K562 (cell line): ENCODE data around the gene CYP2R1. TPM values are rescaled to one million over a fixed set of nuclear protein-coding genes. Genes with fewer than 3 reads are reported as not detected.

Source experiments
- ATAC-seq: fragments of 200-7000 bp; cut with Tn5 transposase; 3 replicates; pipeline ENCODE4 v1.9.1; 2020; ENCODE audit warnings: moderate library complexity
- BruUV-seq: library from RNA; stranded (reverse); fragments of 400-500 nt; replicated peaks from 2 replicates; lab custom pipeline; 2021; lab: Mats Ljungman, UMichigan
- CTCF ChIA-PET: fragments of 300-600 bp; formaldehyde crosslinking; extraction: SDS; loops from one replicate; lab custom pipeline; 2021; ENCODE audit warnings: low intra/inter-chr PET ratio; lab: Yijun Ruan, JAX
- POLR2A ChIA-PET: fragments of 300-600, 350-650 bp; sonication (Branson Sonifier 250); formaldehyde crosslinking; extraction: SDS; loops from one replicate; lab custom pipeline; 2021; ENCODE audit warnings: antibody characterized with exemption, inconsistent platforms; lab: Yijun Ruan, JAX
- DNase-seq, 4 experiments: peaks; one replicate each; pipeline versions ENCODE4 v3.0.0 to v3.0.0-alpha.2; 2011 to 2018; ENCODE audit warnings: low spot score in 3 of 4, mixed read lengths in 3 of 4; ENCODE audit errors: extremely low read depth in 1 of 4
- FAIRE-seq: peaks from 2 replicates; lab custom pipeline; 2011; peaks lifted over from hg19 to GRCh38; lab: Jason Lieb, UNC
- H2AFZ ChIP-seq: 2 replicates; pipeline ENCODE4 v1.6.0; 2011; ENCODE audit warnings: low read depth, low read length, control low read depth, inconsistent platforms
- H3K27ac ChIP-seq: fragments of 200-600 bp; 3 replicates; pipeline ENCODE4 v1.8.0; 2011; ENCODE audit warnings: low read depth, mild to moderate bottlenecking, control low read depth, inconsistent platforms, low read length, moderate library complexity, mixed read lengths; ENCODE audit errors: extremely low read depth
- H3K27me3 ChIP-seq, 2 experiments: fragments of 300-600 bp in 1 of 2; 2 replicates in 1 of 2; 3 replicates in 1 of 2; pipeline versions ENCODE4 v1.6.0 to v1.8.0; 2011; ENCODE audit warnings: inconsistent platforms in 2 of 2, low read length in 2 of 2, mild to moderate bottlenecking in 1 of 2, mixed read lengths in 1 of 2, moderate library complexity in 1 of 2; ENCODE audit not compliant: control insufficient read depth in 2 of 2, insufficient read depth in 2 of 2
- H3K36me3 ChIP-seq: fragments of 300-600 bp; 3 replicates; pipeline ENCODE4 v1.8.0; 2011; ENCODE audit warnings: mild to moderate bottlenecking, low read length, inconsistent platforms; ENCODE audit not compliant: control insufficient read depth, insufficient read depth
- H3K4me1 ChIP-seq, 2 experiments: fragments of 200-600 bp in 1 of 2; replicated peaks in 1 of 2; 2 replicates in 1 of 2; 3 replicates in 1 of 2; pipeline versions ENCODE4 v1.5.1 to v1.8.0; 2011; ENCODE audit warnings: inconsistent platforms in 2 of 2, low read length in 2 of 2, mild to moderate bottlenecking in 1 of 2, mixed read lengths in 1 of 2, moderate library complexity in 1 of 2; ENCODE audit not compliant: control insufficient read depth in 2 of 2, insufficient read depth in 2 of 2
- H3K4me2 ChIP-seq: 2 replicates; pipeline ENCODE4 v1.6.1; 2011; ENCODE audit warnings: low read length, control low read depth, inconsistent platforms, mixed read lengths; ENCODE audit not compliant: insufficient read depth
- H3K4me3 ChIP-seq: fragments of 200-600 bp; sonication (generic), shearing (Covaris generic); 2 replicates; pipeline ENCODE4 v1.5.1; 2016; ENCODE audit warnings: control low read depth, inconsistent platforms
- H3K79me2 ChIP-seq: fragments of 200-600 bp; 3 replicates; pipeline ENCODE4 v1.8.0; 2011; ENCODE audit warnings: low read length, inconsistent platforms; ENCODE audit not compliant: control insufficient read depth, insufficient read depth
- H3K9ac ChIP-seq, 2 experiments: 2 replicates each; pipeline versions ENCODE4 v1.6.0 to v1.6.1; 2011; ENCODE audit warnings: low read depth in 2 of 2, low read length in 2 of 2, control low read depth in 1 of 2, inconsistent platforms in 1 of 2, mild to moderate bottlenecking in 1 of 2, mixed read lengths in 1 of 2; ENCODE audit not compliant: insufficient read depth in 1 of 2
- H3K9me1 ChIP-seq: one replicate; pipeline ENCODE4 v1.6.0; 2011; ENCODE audit warnings: inconsistent platforms, mild to moderate bottlenecking, low read length, moderate library complexity; ENCODE audit not compliant: control insufficient read depth, insufficient read depth
- H3K9me3 ChIP-seq: replicated peaks from 2 replicates; pipeline ENCODE4 v1.5.1; 2011; ENCODE audit warnings: low read depth, low read length, inconsistent platforms; ENCODE audit not compliant: control insufficient read depth, insufficient read depth
- H4K20me1 ChIP-seq: replicated peaks from 2 replicates; pipeline ENCODE4 v1.6.1; 2011; ENCODE audit warnings: low read length, inconsistent platforms, mixed read lengths; ENCODE audit not compliant: control insufficient read depth, insufficient read depth
- KLF16 ChIP-seq: IDR thresholded peaks from 2 replicates; pipeline ENCODE4 v1.6.1; 2016; ENCODE audit warnings: antibody characterized with exemption
- SMAD3 ChIP-seq: fragments of 450-650 bp; formaldehyde crosslinking; conservative IDR thresholded peaks from 2 replicates; pipeline ENCODE4 v1.4.0; 2020; ENCODE audit warnings: mild to moderate bottlenecking
- ZKSCAN1 ChIP-seq: fragments of 150-350 bp; IDR thresholded peaks from 2 replicates; pipeline ENCODE4 v1.6.1; 2016; ENCODE audit warnings: low read depth, low read length
- in situ Hi-C: fragments of 300-500 bp; cut with MboI; formaldehyde crosslinking; loops from 4 replicates; pipeline ENCODE4 v1.15.0; 2018; ENCODE audit warnings: inconsistent platforms, mixed read lengths
- intact Hi-C: fragments of 100-400 bp; cut with micrococcal nuclease; formaldehyde crosslinking; loops from 2 replicates; pipeline ENCODE4 v1.14.2; 2022
- polyA plus RNA-seq, 8 experiments: library from polyadenylated mRNA; depleted of rRNA in 4 of 8; stranded (reverse) in 5 of 8; unstranded in 3 of 8; fragments of >200 nt; fragmentation: Nextera tagmentation in 2 of 8; fragmentation: Illumina TruSeq in 1 of 8; extraction: Ambion mirVana in 2 of 8; extraction: Trizol in 1 of 8; gene quantifications; 2 replicates each; pipeline versions ENCODE4 v1.2.1 to v1.2.3, GENCODE V29; 2011 to 2014; ENCODE audit warnings: inconsistent platforms in 1 of 8, missing spikeins in 1 of 8
- total RNA-seq, 7 experiments: library from RNA; depleted of rRNA in 6 of 7; stranded (reverse); fragments of >200 nt in 6 of 7; fragmentation: Illumina TruSeq in 2 of 7; extraction: Trizol in 2 of 7; gene quantifications; 2 replicates each; pipeline versions ENCODE4 v1.2.1 to v1.2.3, GENCODE V29; 2011 to 2021; ENCODE audit warnings: low replicate concordance in 1 of 7
- TF ChIP-seq, protein P1 (sequence below): sonication (generic); formaldehyde crosslinking; IDR thresholded peaks from 2 replicates; pipeline ENCODE4 v1.8.0; 2022; ENCODE audit warnings: mild to moderate bottlenecking, low read depth, missing genetic modification reagents
- TF ChIP-seq, protein P2 (sequence below): fragments of 450-650 bp; IDR thresholded peaks from 2 replicates; pipeline ENCODE4 v1.6.1; 2016
- TF ChIP-seq, protein P3 (sequence below): fragments of 450-650 bp; IDR thresholded peaks from 2 replicates; pipeline ENCODE4 v1.6.1; 2018; ENCODE audit warnings: mild to moderate bottlenecking, low read depth; ENCODE audit not compliant: partially characterized antibody

Gene CYP2R1
- total and polyA plus RNA-seq, 9 of the 15 experiments (the other 6 are each of a cell fraction or from before 2014, with no cell fraction given) = 19.4 to 40.5 (median 29.4) TPM

DNA sequence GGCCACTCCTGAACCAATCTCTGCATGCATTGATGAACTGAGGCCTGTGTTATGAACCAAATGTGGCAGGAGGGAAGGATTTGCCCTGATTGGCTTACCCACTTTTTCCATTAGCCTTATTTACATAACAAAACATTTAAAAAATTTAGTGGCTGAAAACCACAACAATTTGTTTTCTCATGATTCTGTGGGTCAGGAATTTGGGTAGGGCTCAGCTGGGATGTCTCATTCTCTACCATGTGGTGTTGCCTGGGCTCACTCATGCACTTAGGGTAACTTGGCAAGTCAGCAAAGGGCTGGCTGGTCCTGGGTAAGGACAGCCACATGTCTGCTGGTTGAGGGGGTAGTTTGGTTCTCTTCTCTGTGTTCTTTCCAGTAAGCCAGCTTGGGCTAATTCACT is 35.1 kb upstream of the CYP2R1 start:
- CTCF ChIA-PET = no interaction called here
- H3K27ac ChIP-seq = no peak overlapping the region
- no peak overlapping the region for H3K9ac ChIP-seq
- no peaks in the 10 kb centered on the region for H3K9me3 ChIP-seq
- BruUV-seq = no TSS peak
- no peak overlapping the region for H3K4me2 ChIP-seq
- no peaks in the 10 kb centered on the region for H3K9me1 ChIP-seq
- no peak overlapping the region for H3K4me3 ChIP-seq
- ATAC-seq (no peak), DNase-seq (no peak), FAIRE-seq (no peak)
- intact Hi-C loops = no loop called here
- H3K79me2 ChIP-seq = no peaks in the 10 kb centered on the region
- in situ Hi-C loops = no loop called here
- H3K4me1 ChIP-seq = no peaks in the 10 kb centered on the region
- peaks cover 0 to 2% of the 10 kb centered on the region in 2 experiments; a peak in 1 of 5 replicates for H3K27me3 ChIP-seq
- TF ChIP-seq, protein P1, sequence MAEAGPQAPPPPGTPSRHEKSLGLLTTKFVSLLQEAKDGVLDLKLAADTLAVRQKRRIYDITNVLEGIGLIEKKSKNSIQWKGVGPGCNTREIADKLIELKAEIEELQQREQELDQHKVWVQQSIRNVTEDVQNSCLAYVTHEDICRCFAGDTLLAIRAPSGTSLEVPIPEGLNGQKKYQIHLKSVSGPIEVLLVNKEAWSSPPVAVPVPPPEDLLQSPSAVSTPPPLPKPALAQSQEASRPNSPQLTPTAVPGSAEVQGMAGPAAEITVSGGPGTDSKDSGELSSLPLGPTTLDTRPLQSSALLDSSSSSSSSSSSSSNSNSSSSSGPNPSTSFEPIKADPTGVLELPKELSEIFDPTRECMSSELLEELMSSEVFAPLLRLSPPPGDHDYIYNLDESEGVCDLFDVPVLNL (CRISPR knock-in tag) = no peak
- TF ChIP-seq, protein P2, sequence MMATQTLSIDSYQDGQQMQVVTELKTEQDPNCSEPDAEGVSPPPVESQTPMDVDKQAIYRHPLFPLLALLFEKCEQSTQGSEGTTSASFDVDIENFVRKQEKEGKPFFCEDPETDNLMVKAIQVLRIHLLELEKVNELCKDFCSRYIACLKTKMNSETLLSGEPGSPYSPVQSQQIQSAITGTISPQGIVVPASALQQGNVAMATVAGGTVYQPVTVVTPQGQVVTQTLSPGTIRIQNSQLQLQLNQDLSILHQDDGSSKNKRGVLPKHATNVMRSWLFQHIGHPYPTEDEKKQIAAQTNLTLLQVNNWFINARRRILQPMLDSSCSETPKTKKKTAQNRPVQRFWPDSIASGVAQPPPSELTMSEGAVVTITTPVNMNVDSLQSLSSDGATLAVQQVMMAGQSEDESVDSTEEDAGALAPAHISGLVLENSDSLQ = no peak
- no peak for TF ChIP-seq ZKSCAN1
- no peak for TF ChIP-seq KLF16
- no peak for TF ChIP-seq SMAD3 (CRISPR knock-in tag)
- TF ChIP-seq, protein P3, sequence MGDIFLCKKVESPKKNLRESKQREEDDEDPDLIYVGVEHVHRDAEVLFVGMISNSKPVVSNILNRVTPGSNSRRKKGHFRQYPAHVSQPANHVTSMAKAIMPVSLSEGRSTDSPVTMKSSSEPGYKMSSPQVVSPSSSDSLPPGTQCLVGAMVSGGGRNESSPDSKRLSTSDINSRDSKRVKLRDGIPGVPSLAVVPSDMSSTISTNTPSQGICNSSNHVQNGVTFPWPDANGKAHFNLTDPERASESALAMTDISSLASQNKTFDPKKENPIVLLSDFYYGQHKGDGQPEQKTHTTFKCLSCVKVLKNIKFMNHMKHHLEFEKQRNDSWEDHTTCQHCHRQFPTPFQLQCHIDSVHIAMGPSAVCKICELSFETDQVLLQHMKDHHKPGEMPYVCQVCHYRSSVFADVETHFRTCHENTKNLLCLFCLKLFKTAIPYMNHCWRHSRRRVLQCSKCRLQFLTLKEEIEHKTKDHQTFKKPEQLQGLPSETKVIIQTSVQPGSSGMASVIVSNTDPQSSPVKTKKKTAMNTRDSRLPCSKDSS = no peak
- POLR2A ChIA-PET = no interaction called here
- H4K20me1 ChIP-seq = no peaks in the 10 kb centered on the region
- H2AFZ ChIP-seq = no peak overlapping the region
- H3K36me3 ChIP-seq = no peaks in the 10 kb centered on the region
